Choroid plexus epithelial cell (primary cell): ENCODE results near the gene BUD13.
"Not testable (repeated sequence)": the region's sequence is repeated elsewhere in the genome, so short reads cannot be mapped to it uniquely, and the experiment has no call there.

Source experiments
- DNase-seq: peaks from one replicate; pipeline ENCODE4 v3.0.0-alpha.2; 2010; ENCODE audit warnings: low read depth
- H3K4me3 ChIP-seq: 2 replicates; pipeline ENCODE4 v1.5.1; 2011; ENCODE audit warnings: low read depth, mild to moderate bottlenecking, control low read depth, low read length, moderate library complexity
- CTCF ChIP-seq: conservative IDR thresholded peaks from 2 replicates; pipeline ENCODE4 v1.5.1; 2011; ENCODE audit warnings: low read depth, mild to moderate bottlenecking, control low read depth, inconsistent platforms, low read length, moderate library complexity

Gene BUD13

GRCh38 chr11:116813170-116813569 is 40.4 kb upstream of the BUD13 start:
- DNase-seq: no peak
- no peak for TF ChIP-seq CTCF
- no peak overlapping the region for H3K4me3 ChIP-seq

- no peak for DNase-seq
- no peak overlapping the region for H3K4me3 ChIP-seq
- TF ChIP-seq CTCF: no peak
Measured at GRCh38 chr11:116812109-116812508, 39.3 kb upstream of the BUD13 start.

GRCh38 chr11:116811194-116811593 is 38.4 kb upstream of the BUD13 start:
- no peak overlapping the region for H3K4me3 ChIP-seq
- no peak for DNase-seq
- TF ChIP-seq CTCF: no peak

- no peak for TF ChIP-seq CTCF
Measured at GRCh38 chr11:116808262-116809175, 35.7 kb upstream of the BUD13 start.

GRCh38 chr11:116807601-116808261 is 34.9 kb upstream of the BUD13 start:
- no peak overlapping the region for H3K4me3 ChIP-seq
- no peak for DNase-seq
- no peak for TF ChIP-seq CTCF

More at GRCh38 chr11:116808262-116809175, 35.7 kb upstream of the BUD13 start:
- no peak overlapping the region for H3K4me3 ChIP-seq
- peak; percentile 62 for DNase-seq

- no peak for DNase-seq
- TF ChIP-seq CTCF: no peak
- no peak overlapping the region for H3K4me3 ChIP-seq
Measured at GRCh38 chr11:116804001-116804400, 31.2 kb upstream of the BUD13 start.

- not testable (repeated sequence) for DNase-seq, H3K4me3 ChIP-seq
Measured at GRCh38 chr11:116801662-116802061, 28.9 kb upstream of the BUD13 start.
